K562 (cell line): ENCODE measurements around the gene CEP89. TPM values are rescaled to one million over a fixed set of nuclear protein-coding genes. Genes with fewer than 3 reads are reported as not detected.

Experiments
- ATAC-seq: fragments of 200-7000 bp; cut with Tn5 transposase; 3 replicates; pipeline ENCODE4 v1.9.1; 2020; ENCODE audit warnings: moderate library complexity
- BruUV-seq: library from RNA; stranded (reverse); fragments of 400-500 nt; replicated peaks from 2 replicates; lab custom pipeline; 2021; lab: Mats Ljungman, UMichigan
- CTCF ChIA-PET: fragments of 300-600 bp; formaldehyde crosslinking; extraction: SDS; loops from one replicate; lab custom pipeline; 2021; ENCODE audit warnings: low intra/inter-chr PET ratio; lab: Yijun Ruan, JAX
- POLR2A ChIA-PET: fragments of 300-600, 350-650 bp; sonication (Branson Sonifier 250); formaldehyde crosslinking; extraction: SDS; loops from one replicate; lab custom pipeline; 2021; ENCODE audit warnings: antibody characterized with exemption, inconsistent platforms; lab: Yijun Ruan, JAX
- DNase-seq, 4 experiments: peaks; one replicate each; pipeline versions ENCODE4 v3.0.0 to v3.0.0-alpha.2; 2011 to 2018; ENCODE audit warnings: low spot score in 3 of 4, mixed read lengths in 3 of 4; ENCODE audit errors: extremely low read depth in 1 of 4
- FAIRE-seq: peaks from 2 replicates; lab custom pipeline; 2011; peaks lifted over from hg19 to GRCh38; lab: Jason Lieb, UNC
- H2AFZ ChIP-seq: 2 replicates; pipeline ENCODE4 v1.6.0; 2011; ENCODE audit warnings: low read depth, low read length, control low read depth, inconsistent platforms
- H3K27ac ChIP-seq: fragments of 200-600 bp; 3 replicates; pipeline ENCODE4 v1.8.0; 2011; ENCODE audit warnings: low read depth, mild to moderate bottlenecking, control low read depth, inconsistent platforms, low read length, moderate library complexity, mixed read lengths; ENCODE audit errors: extremely low read depth
- H3K27me3 ChIP-seq, 2 experiments: fragments of 300-600 bp in 1 of 2; 2 replicates in 1 of 2; 3 replicates in 1 of 2; pipeline versions ENCODE4 v1.6.0 to v1.8.0; 2011; ENCODE audit warnings: inconsistent platforms in 2 of 2, low read length in 2 of 2, mild to moderate bottlenecking in 1 of 2, mixed read lengths in 1 of 2, moderate library complexity in 1 of 2; ENCODE audit not compliant: control insufficient read depth in 2 of 2, insufficient read depth in 2 of 2
- H3K36me3 ChIP-seq: fragments of 300-600 bp; 3 replicates; pipeline ENCODE4 v1.8.0; 2011; ENCODE audit warnings: mild to moderate bottlenecking, low read length, inconsistent platforms; ENCODE audit not compliant: control insufficient read depth, insufficient read depth
- H3K4me1 ChIP-seq, 2 experiments: fragments of 200-600 bp in 1 of 2; replicated peaks in 1 of 2; 2 replicates in 1 of 2; 3 replicates in 1 of 2; pipeline versions ENCODE4 v1.5.1 to v1.8.0; 2011; ENCODE audit warnings: inconsistent platforms in 2 of 2, low read length in 2 of 2, mild to moderate bottlenecking in 1 of 2, mixed read lengths in 1 of 2, moderate library complexity in 1 of 2; ENCODE audit not compliant: control insufficient read depth in 2 of 2, insufficient read depth in 2 of 2
- H3K4me2 ChIP-seq: 2 replicates; pipeline ENCODE4 v1.6.1; 2011; ENCODE audit warnings: low read length, control low read depth, inconsistent platforms, mixed read lengths; ENCODE audit not compliant: insufficient read depth
- H3K4me3 ChIP-seq: fragments of 200-600 bp; sonication (generic), shearing (Covaris generic); 2 replicates; pipeline ENCODE4 v1.5.1; 2016; ENCODE audit warnings: control low read depth, inconsistent platforms
- H3K79me2 ChIP-seq: fragments of 200-600 bp; 3 replicates; pipeline ENCODE4 v1.8.0; 2011; ENCODE audit warnings: low read length, inconsistent platforms; ENCODE audit not compliant: control insufficient read depth, insufficient read depth
- H3K9ac ChIP-seq, 2 experiments: 2 replicates each; pipeline versions ENCODE4 v1.6.0 to v1.6.1; 2011; ENCODE audit warnings: low read depth in 2 of 2, low read length in 2 of 2, control low read depth in 1 of 2, inconsistent platforms in 1 of 2, mild to moderate bottlenecking in 1 of 2, mixed read lengths in 1 of 2; ENCODE audit not compliant: insufficient read depth in 1 of 2
- H3K9me1 ChIP-seq: one replicate; pipeline ENCODE4 v1.6.0; 2011; ENCODE audit warnings: inconsistent platforms, mild to moderate bottlenecking, low read length, moderate library complexity; ENCODE audit not compliant: control insufficient read depth, insufficient read depth
- H3K9me3 ChIP-seq: replicated peaks from 2 replicates; pipeline ENCODE4 v1.5.1; 2011; ENCODE audit warnings: low read depth, low read length, inconsistent platforms; ENCODE audit not compliant: control insufficient read depth, insufficient read depth
- H4K20me1 ChIP-seq: replicated peaks from 2 replicates; pipeline ENCODE4 v1.6.1; 2011; ENCODE audit warnings: low read length, inconsistent platforms, mixed read lengths; ENCODE audit not compliant: control insufficient read depth, insufficient read depth
- ETV1 ChIP-seq: fragments of 450-650 bp; conservative IDR thresholded peaks from 2 replicates; pipeline ENCODE4 v1.6.1; 2016; ENCODE audit warnings: missing genetic modification characterization, control low read depth, low read depth, missing compliant biosample characterization
- FOSL1 ChIP-seq: fragments of 200-800 bp; sonication (Bioruptor generic); conservative IDR thresholded peaks from 2 replicates; pipeline ENCODE4 v1.6.1; 2016; ENCODE audit warnings: missing genetic modification characterization, missing compliant biosample characterization
- PATZ1 ChIP-seq: fragments of 250-450 bp; sonication (Bioruptor Pico); IDR thresholded peaks from 2 replicates; pipeline ENCODE4 v1.5.0; 2020; ENCODE audit warnings: mild to moderate bottlenecking, borderline replicate concordance
- ZC3H8 ChIP-seq: fragments of 450-650 bp; IDR thresholded peaks from 2 replicates; pipeline ENCODE4 v1.6.1; 2017
- WGBS: fragments of 100-300 bp; shearing (Covaris generic); methylation state at CpG from one replicate; pipeline ENCODE4 v1.1.6; 2016; ENCODE audit warnings: low coverage, mixed read lengths; ENCODE audit not compliant: insufficient coverage; ENCODE audit errors: missing lambda C conversion rate; 5-methylcytosine and 5-hydroxymethylcytosine counted together
- in situ Hi-C: fragments of 300-500 bp; cut with MboI; formaldehyde crosslinking; loops from 4 replicates; pipeline ENCODE4 v1.15.0; 2018; ENCODE audit warnings: inconsistent platforms, mixed read lengths
- intact Hi-C: fragments of 100-400 bp; cut with micrococcal nuclease; formaldehyde crosslinking; loops from 2 replicates; pipeline ENCODE4 v1.14.2; 2022
- polyA plus RNA-seq, 8 experiments: library from polyadenylated mRNA; depleted of rRNA in 4 of 8; stranded (reverse) in 5 of 8; unstranded in 3 of 8; fragments of >200 nt; fragmentation: Nextera tagmentation in 2 of 8; fragmentation: Illumina TruSeq in 1 of 8; extraction: Ambion mirVana in 2 of 8; extraction: Trizol in 1 of 8; gene quantifications; 2 replicates each; pipeline versions ENCODE4 v1.2.1 to v1.2.3, GENCODE V29; 2011 to 2014; ENCODE audit warnings: inconsistent platforms in 1 of 8, missing spikeins in 1 of 8
- total RNA-seq, 7 experiments: library from RNA; depleted of rRNA in 6 of 7; stranded (reverse); fragments of >200 nt in 6 of 7; fragmentation: Illumina TruSeq in 2 of 7; extraction: Trizol in 2 of 7; gene quantifications; 2 replicates each; pipeline versions ENCODE4 v1.2.1 to v1.2.3, GENCODE V29; 2011 to 2021; ENCODE audit warnings: low replicate concordance in 1 of 7

CEP89 gene
- total and polyA plus RNA-seq, 9 of the 15 experiments (the other 6 are each of a cell fraction or from before 2014, with no cell fraction given) = 5.5 to 15.0 (median 7.2) TPM

- no peak for TF ChIP-seq ZC3H8
- no peak for TF ChIP-seq FOSL1 (tag)
- TF ChIP-seq ETV1 (tag) = no peak
- no peak for TF ChIP-seq PATZ1 (CRISPR knock-in tag)
- 0 out of 2 replicates have a peak, but pooled peaks cover 10% of the 10 kb centered on the region for H4K20me1 ChIP-seq
- no peaks in the 10 kb centered on the region for H3K79me2 ChIP-seq
- H3K4me3 ChIP-seq = no peak overlapping the region
- 3% methylated on average over 3 of the region's 3 CpGs for WGBS
- ATAC-seq (no peak), DNase-seq (no peak), FAIRE-seq (no peak)
- H3K36me3 ChIP-seq = no peaks in the 10 kb centered on the region
- POLR2A ChIA-PET = interaction anchor here (0.7 kb wide), 1 partner anchor 12 kb away, joined by 3 read pairs; no protein-coding TSS in a partner anchor
- H3K27ac ChIP-seq = no peak overlapping the region
- no peak overlapping the region for H3K9ac ChIP-seq
- H3K4me2 ChIP-seq = no peak overlapping the region
- in situ Hi-C loops (no loop called here), intact Hi-C loops (no loop called here)
- H3K9me1 ChIP-seq = no peaks in the 10 kb centered on the region
- H3K27me3 ChIP-seq = peaks cover 16 to 64% of the 10 kb centered on the region in 2 experiments
- no TSS peak for BruUV-seq
- H3K9me3 ChIP-seq = no peaks in the 10 kb centered on the region
- H2AFZ ChIP-seq = no peak overlapping the region
- H3K4me1 ChIP-seq = peaks cover 0 to 3% of the 10 kb centered on the region in 2 experiments; a peak in 1 of 5 replicates
- CTCF ChIA-PET = no interaction called here
Measured at GRCh38 chr19:32872391-32872790, 99.4 kb downstream of the CEP89 start.
